H1 (cell line): ENCODE results near the gene SLC9A7.

Experiments used
- BRCA1 ChIP-seq: IDR thresholded peaks from 2 replicates; pipeline ENCODE4 v1.6.1; 2012; ENCODE audit warnings: low read depth, low read length, improper control_type of control experiment
- CEBPB ChIP-seq: IDR thresholded peaks from 2 replicates; pipeline ENCODE4 v1.6.1; 2012; ENCODE audit warnings: low read depth, low read length
- EP300 ChIP-seq, 2 experiments: IDR thresholded peaks; 1 replicate in 1 of 2; 2 replicates in 1 of 2; pipeline ENCODE4 v1.6.1; 2011 to 2012; ENCODE audit warnings: low read depth in 2 of 2, low read length in 2 of 2, mild to moderate bottlenecking in 2 of 2, borderline replicate concordance in 1 of 2, inconsistent platforms in 1 of 2, moderate library complexity in 1 of 2
- EZH2 ChIP-seq: fragments of 200-600 bp; sonication (generic); IDR thresholded peaks from 2 replicates; pipeline ENCODE4 v1.7.1; 2012; ENCODE audit warnings: low read depth, mild to moderate bottlenecking, moderate library complexity, low read length, inconsistent platforms; ENCODE audit not compliant: severe bottlenecking
- GTF2F1 ChIP-seq: IDR thresholded peaks from 2 replicates; pipeline ENCODE4 v1.6.1; 2012; ENCODE audit warnings: low read depth, low read length, improper control_type of control experiment, borderline replicate concordance
- POLR2A ChIP-seq, 2 experiments: IDR thresholded peaks; 1 replicate in 1 of 2; 2 replicates in 1 of 2; pipeline ENCODE4 v1.6.1; 2011; ENCODE audit warnings: low read depth in 2 of 2, low read length in 2 of 2, mild to moderate bottlenecking in 2 of 2; ENCODE audit errors: control extremely low read depth in 1 of 2
- POLR2AphosphoS5 ChIP-seq: IDR thresholded peaks from 2 replicates; pipeline ENCODE4 v1.6.1; 2011; ENCODE audit warnings: low read depth, low read length
- SUZ12 ChIP-seq: fragments of 200-600 bp; sonication (generic); IDR thresholded peaks from 2 replicates; pipeline ENCODE4 v1.6.1; 2012; ENCODE audit warnings: mild to moderate bottlenecking, inconsistent platforms, low read length, moderate library complexity, mixed read lengths
- TF ChIP-seq, protein P1 (sequence below), 3 experiments: IDR thresholded peaks; 1 replicate in 2 of 3; 2 replicates in 1 of 3; pipeline versions ENCODE4 v1.5.1 to v1.6.1; 2011; ENCODE audit warnings: low read length in 3 of 3, mild to moderate bottlenecking in 3 of 3, inconsistent platforms in 2 of 3, low read depth in 1 of 3, moderate library complexity in 1 of 3; ENCODE audit not compliant: insufficient read depth in 1 of 3; ENCODE audit errors: control extremely low read depth in 1 of 3
- TF ChIP-seq, protein P2 (sequence below): IDR thresholded peaks from 2 replicates; pipeline ENCODE4 v1.6.1; 2011; ENCODE audit warnings: low read length, improper control_type of control experiment

DNA sequence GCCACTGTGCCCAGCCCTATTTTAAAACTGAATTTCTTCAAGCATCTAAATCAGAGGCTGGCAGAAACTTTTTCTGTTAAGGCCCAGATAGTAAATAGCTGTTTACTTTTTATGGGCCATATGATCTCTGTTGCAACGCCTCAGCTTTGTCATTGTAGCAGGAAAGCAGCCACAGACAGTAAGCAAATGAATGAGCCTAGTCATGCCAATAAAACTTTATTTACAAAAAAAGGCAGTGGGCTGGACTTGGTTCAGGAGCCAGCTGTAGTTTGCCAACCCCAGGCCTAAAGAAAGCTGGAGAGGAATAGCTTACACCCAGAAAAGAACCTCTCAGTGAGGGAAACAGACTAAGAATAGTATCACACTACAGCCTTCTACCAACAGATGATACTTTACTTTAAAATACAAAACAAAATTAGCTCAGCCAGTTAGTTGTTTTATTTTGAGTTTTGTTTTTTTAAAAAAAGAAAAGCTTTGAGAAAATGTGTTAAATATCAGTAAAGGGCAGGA is 159.8 kb downstream of the SLC9A7 start:
- TF ChIP-seq, protein P1, sequence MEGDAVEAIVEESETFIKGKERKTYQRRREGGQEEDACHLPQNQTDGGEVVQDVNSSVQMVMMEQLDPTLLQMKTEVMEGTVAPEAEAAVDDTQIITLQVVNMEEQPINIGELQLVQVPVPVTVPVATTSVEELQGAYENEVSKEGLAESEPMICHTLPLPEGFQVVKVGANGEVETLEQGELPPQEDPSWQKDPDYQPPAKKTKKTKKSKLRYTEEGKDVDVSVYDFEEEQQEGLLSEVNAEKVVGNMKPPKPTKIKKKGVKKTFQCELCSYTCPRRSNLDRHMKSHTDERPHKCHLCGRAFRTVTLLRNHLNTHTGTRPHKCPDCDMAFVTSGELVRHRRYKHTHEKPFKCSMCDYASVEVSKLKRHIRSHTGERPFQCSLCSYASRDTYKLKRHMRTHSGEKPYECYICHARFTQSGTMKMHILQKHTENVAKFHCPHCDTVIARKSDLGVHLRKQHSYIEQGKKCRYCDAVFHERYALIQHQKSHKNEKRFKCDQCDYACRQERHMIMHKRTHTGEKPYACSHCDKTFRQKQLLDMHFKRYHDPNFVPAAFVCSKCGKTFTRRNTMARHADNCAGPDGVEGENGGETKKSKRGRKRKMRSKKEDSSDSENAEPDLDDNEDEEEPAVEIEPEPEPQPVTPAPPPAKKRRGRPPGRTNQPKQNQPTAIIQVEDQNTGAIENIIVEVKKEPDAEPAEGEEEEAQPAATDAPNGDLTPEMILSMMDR (IDR thresholded peaks at IDR 0.05; ENCODE audit: control extremely low read depth in 1 of 3, insufficient read depth in 1 of 3, low read depth in 1 of 3, low read length in 3 of 3) = no peak
- no peak for TF ChIP-seq GTF2F1
- no peak for TF ChIP-seq SUZ12
- TF ChIP-seq POLR2A (IDR thresholded peaks at IDR 0.05; ENCODE audit: control extremely low read depth in 1 of 2, low read depth in 2 of 2, low read length in 2 of 2) = no peak
- TF ChIP-seq, protein P2, sequence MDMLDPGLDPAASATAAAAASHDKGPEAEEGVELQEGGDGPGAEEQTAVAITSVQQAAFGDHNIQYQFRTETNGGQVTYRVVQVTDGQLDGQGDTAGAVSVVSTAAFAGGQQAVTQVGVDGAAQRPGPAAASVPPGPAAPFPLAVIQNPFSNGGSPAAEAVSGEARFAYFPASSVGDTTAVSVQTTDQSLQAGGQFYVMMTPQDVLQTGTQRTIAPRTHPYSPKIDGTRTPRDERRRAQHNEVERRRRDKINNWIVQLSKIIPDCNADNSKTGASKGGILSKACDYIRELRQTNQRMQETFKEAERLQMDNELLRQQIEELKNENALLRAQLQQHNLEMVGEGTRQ = no peak
- no peak for TF ChIP-seq EZH2
- no peak for TF ChIP-seq CEBPB
- no peak for TF ChIP-seq EP300 (IDR thresholded peaks at IDR 0.05; ENCODE audit: borderline replicate concordance in 1 of 2, low read depth in 2 of 2, low read length in 2 of 2)
- TF ChIP-seq POLR2AphosphoS5 = no peak
- TF ChIP-seq BRCA1 = no peak
